ENCODE measurements around the gene BRD1.

Gene BRD1

DNA sequence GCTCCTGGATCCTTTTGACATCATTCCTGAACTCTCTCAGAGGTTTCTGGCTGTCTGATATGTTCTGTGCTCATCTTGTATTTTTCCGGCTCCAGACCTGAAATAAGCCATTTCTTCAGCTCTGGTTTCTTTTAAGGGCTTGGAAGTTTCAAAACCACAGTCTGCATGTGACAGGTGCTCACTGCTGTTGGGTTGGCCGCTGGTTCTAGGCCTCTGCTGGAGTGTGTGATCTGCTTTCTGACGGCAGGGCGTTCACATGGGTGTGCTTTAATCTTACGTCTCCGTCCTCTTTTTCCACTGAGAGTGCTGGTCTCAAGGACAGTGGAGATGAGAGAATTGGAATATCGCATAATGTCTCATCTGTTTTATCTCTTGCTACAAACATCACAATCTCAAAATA, 36.3 kb upstream of the BRD1 start:
- TF ChIP-seq, protein P1, sequence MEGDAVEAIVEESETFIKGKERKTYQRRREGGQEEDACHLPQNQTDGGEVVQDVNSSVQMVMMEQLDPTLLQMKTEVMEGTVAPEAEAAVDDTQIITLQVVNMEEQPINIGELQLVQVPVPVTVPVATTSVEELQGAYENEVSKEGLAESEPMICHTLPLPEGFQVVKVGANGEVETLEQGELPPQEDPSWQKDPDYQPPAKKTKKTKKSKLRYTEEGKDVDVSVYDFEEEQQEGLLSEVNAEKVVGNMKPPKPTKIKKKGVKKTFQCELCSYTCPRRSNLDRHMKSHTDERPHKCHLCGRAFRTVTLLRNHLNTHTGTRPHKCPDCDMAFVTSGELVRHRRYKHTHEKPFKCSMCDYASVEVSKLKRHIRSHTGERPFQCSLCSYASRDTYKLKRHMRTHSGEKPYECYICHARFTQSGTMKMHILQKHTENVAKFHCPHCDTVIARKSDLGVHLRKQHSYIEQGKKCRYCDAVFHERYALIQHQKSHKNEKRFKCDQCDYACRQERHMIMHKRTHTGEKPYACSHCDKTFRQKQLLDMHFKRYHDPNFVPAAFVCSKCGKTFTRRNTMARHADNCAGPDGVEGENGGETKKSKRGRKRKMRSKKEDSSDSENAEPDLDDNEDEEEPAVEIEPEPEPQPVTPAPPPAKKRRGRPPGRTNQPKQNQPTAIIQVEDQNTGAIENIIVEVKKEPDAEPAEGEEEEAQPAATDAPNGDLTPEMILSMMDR (IDR thresholded peaks at IDR 0.05) = no peak
- no peaks in the 10 kb centered on the region for H3K36me3 ChIP-seq
- H3K27me3 ChIP-seq = no peaks in the 10 kb centered on the region
- peaks cover 9 to 14% of the 10 kb centered on the region in 2 experiments for H3K4me1 ChIP-seq (ENCODE audit: control insufficient read depth in 1 of 2, insufficient read depth in 1 of 2, low read depth in 1 of 2, low read length in 1 of 2)
- H3K9me3 ChIP-seq = no peaks in the 10 kb centered on the region
- peak overlapping the region; percentile 16 for H3K27ac ChIP-seq
- no peak overlapping the region for H3K4me3 ChIP-seq (ENCODE audit: low read depth in 1 of 2, low read length in 1 of 2)

- peak overlapping the region; percentile 57 for H3K27ac ChIP-seq
Measured at GRCh38 chr22:49862496-49862776, 34.8 kb upstream of the BRD1 start.

DNA sequence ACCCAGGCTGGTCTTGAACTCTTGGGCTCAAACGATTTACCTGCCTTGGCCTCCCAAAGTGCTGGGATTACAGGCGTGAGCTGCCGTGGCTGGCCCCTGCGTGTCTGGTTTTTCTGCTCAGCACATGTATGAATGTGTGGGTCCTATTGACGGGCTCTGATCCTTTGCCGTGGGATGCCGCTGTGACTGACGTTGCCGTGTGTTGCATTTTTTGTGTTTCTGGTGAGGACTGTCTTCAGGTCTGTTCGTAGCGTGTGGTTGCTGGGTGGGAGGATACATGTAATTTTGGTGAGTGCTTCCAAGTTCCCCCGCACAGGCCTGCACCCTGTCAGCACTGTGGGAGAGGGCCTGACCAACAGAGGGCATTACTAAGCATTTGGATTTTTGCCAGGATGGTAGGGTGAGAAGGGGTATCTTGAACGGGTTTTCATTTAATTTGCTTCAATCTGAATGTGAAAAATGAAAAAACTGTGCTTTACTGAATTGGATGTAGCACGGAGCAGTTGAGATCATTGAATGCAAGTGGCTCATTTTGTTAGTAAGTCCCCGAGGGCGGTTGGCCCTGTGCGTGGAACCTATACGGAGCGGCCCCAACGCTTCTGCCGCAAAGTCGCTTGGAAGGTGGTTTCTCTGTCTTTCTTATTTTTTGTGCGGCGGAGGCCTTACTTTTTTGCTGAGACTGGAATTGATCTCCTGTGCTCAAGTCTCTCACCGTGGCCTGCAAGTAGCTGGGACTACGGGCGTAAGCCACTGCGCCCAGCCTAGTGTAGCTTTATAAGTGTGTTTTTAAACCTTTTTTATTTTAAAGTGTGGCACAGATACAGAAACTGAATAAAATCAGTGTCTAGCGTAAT, 34.2 kb upstream of the BRD1 start:
- Histone ChIP-seq H3K27me3 (no peaks in the 10 kb centered on the region), H3K9me3 (no peaks in the 10 kb centered on the region), H3K27ac (peak overlapping the region; percentile 57), H3K4me1 (ENCODE audit: control insufficient read depth in 1 of 2, insufficient read depth in 1 of 2, low read depth in 1 of 2, low read length in 1 of 2) (peaks cover 9 to 14% of the 10 kb centered on the region in 2 experiments), H3K36me3 (no peaks in the 10 kb centered on the region), H3K4me3 (ENCODE audit: low read depth in 1 of 2, low read length in 1 of 2) (peak overlapping the region in 1 of 2 experiments; percentile 8)
- TF ChIP-seq, protein P1 (IDR thresholded peaks at IDR 0.05) = no peak

More at GRCh38 chr22:49862496-49862776, 34.8 kb upstream of the BRD1 start:
- no peaks in the 10 kb centered on the region for H3K9me3 ChIP-seq
- H3K4me3 ChIP-seq (ENCODE audit: low read depth in 1 of 2, low read length in 1 of 2) = peak overlapping the region in 1 of 2 experiments; percentile 8
- no peaks in the 10 kb centered on the region for H3K27me3 ChIP-seq
- H3K4me1 ChIP-seq (ENCODE audit: control insufficient read depth in 1 of 2, insufficient read depth in 1 of 2, low read depth in 1 of 2, low read length in 1 of 2) = peaks cover 9 to 14% of the 10 kb centered on the region in 2 experiments
- TF ChIP-seq, protein P1 (IDR thresholded peaks at IDR 0.05) = no peak
- H3K36me3 ChIP-seq = no peaks in the 10 kb centered on the region

DNA sequence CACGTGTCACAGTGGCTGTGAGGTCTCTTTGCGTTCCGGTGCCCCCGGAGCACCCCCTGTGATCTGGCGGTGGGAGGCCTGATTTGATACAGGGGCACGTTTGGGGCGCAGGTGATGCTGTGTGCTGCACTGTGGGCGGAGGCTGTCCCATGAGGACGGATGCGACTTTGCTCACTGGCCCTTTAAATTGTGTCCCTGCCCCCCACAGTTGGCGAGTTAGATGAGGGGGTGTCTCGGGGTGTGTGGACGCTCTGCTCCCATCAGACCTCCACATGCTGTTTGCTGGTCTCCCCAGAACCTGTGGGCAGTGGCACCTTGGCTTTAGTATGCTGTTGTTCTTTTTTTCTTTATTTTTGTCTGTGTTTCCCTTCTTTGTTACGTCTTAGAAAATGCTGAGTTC, 31.2 kb upstream of the BRD1 start:
- Histone ChIP-seq H3K9me3 (no peaks in the 10 kb centered on the region), H3K27ac (no peak overlapping the region), H3K36me3 (no peaks in the 10 kb centered on the region), H3K27me3 (no peaks in the 10 kb centered on the region), H3K4me1 (ENCODE audit: control insufficient read depth in 1 of 2, insufficient read depth in 1 of 2, low read depth in 1 of 2, low read length in 1 of 2) (peaks cover 29 to 36% of the 10 kb centered on the region in 2 experiments), H3K4me3 (ENCODE audit: low read depth in 1 of 2, low read length in 1 of 2) (no peak overlapping the region)
- TF ChIP-seq, protein P1 (IDR thresholded peaks at IDR 0.05) = no peak

GRCh38 chr22:49856766-49857618, 29.3 kb upstream of the BRD1 start:
- Histone ChIP-seq H3K9me3 (no peaks in the 10 kb centered on the region), H3K4me1 (ENCODE audit: control insufficient read depth in 1 of 2, insufficient read depth in 1 of 2, low read depth in 1 of 2, low read length in 1 of 2) (peaks cover 31 to 36% of the 10 kb centered on the region in 2 experiments), H3K27ac (no peak overlapping the region), H3K4me3 (ENCODE audit: low read depth in 1 of 2, low read length in 1 of 2) (no peak overlapping the region), H3K27me3 (no peaks in the 10 kb centered on the region), H3K36me3 (no peaks in the 10 kb centered on the region)
- TF ChIP-seq, protein P1 (IDR thresholded peaks at IDR 0.05) = no peak
